Stimulated activated CD4-positive, alpha-beta T cell treated with anti-CD3 and anti-CD28 coated beads, TNF-alpha, amount 100 ng/mL, for 1 hour (primary cell): ENCODE data around the gene SIGLECL1.
"Not testable (repeated sequence)": the region's sequence is repeated elsewhere in the genome, so short reads cannot be mapped to it uniquely, and the experiment has no call there.

Experiments
- DNase-seq, 3 donors: peaks; one replicate each; pipeline ENCODE4 v3.0.0-alpha.2; 2020; ENCODE audit warnings: low read depth in 3 of 3, low spot score in 1 of 3

The SIGLECL1 gene

GRCh38 chr19:51250786-51251467, at the start of gene SIGLECL1:
TSS of gene SIGLECL1 (plus strand) at chr19:51251080. CDS start at chr19:51264073, 12,993 bp downstream.
- no peak for DNase-seq

GRCh38 chr19:51201712-51202111, 49.2 kb upstream of the SIGLECL1 start:
- DNase-seq = no peak

- no peak for DNase-seq
These were observed 47.0 kb upstream of the SIGLECL1 start for GRCh38 chr19:51203916-51204315.

- DNase-seq = no peak
These were observed 46.6 kb upstream of the SIGLECL1 start for GRCh38 chr19:51204321-51204720.

GRCh38 chr19:51207747-51208146, 43.1 kb upstream of the SIGLECL1 start:
- DNase-seq = no peak

- no peak for DNase-seq
These were observed 40.6 kb upstream of the SIGLECL1 start for GRCh38 chr19:51210191-51210784.

GRCh38 chr19:51210874-51211361, 40.0 kb upstream of the SIGLECL1 start:
- not testable (repeated sequence) for DNase-seq

- no peak for DNase-seq
These were observed 39.0 kb upstream of the SIGLECL1 start for GRCh38 chr19:51211833-51212232.

- no peak for DNase-seq
These were observed 31.6 kb upstream of the SIGLECL1 start for GRCh38 chr19:51219307-51219706.

- no peak for DNase-seq
These were observed 30.9 kb upstream of the SIGLECL1 start for GRCh38 chr19:51219971-51220370.

- DNase-seq = no peak
These were observed 29.9 kb upstream of the SIGLECL1 start for GRCh38 chr19:51220996-51221395.

GRCh38 chr19:51224163-51224641, 26.7 kb upstream of the SIGLECL1 start:
- DNase-seq = no peak

- DNase-seq = not testable (repeated sequence)
These were observed 25.9 kb upstream of the SIGLECL1 start, which contains the start of gene CD33 for GRCh38 chr19:51224898-51225393. TSS of gene CD33 (plus strand) at chr19:51225080. CDS start at chr19:51225119, 39 bp downstream.

GRCh38 chr19:51226067-51226466, 24.8 kb upstream of the SIGLECL1 start:
- DNase-seq = no peak

- no peak for DNase-seq
These were observed 23.6 kb upstream of the SIGLECL1 start for GRCh38 chr19:51227326-51227725.

- DNase-seq = no peak
These were observed 22.9 kb upstream of the SIGLECL1 start for GRCh38 chr19:51227966-51228365.

GRCh38 chr19:51240866-51241265, 10.0 kb upstream of the SIGLECL1 start:
- DNase-seq = no peak

GRCh38 chr19:51242881-51243630, 7.8 kb upstream of the SIGLECL1 start:
- DNase-seq = no peak

GRCh38 chr19:51246164-51246552, 4.7 kb upstream of the SIGLECL1 start:
- no peak for DNase-seq

GRCh38 chr19:51247972-51248590, 2.8 kb upstream of the SIGLECL1 start:
- DNase-seq = no peak

GRCh38 chr19:51251468-51251820, 564 bp downstream of the SIGLECL1 start:
- no peak for DNase-seq
